B cell (primary cell): ENCODE data around the gene EID1.

Source experiments
- EZH2 ChIP-seq: IDR thresholded peaks from 2 replicates; pipeline ENCODE4 v1.6.1; 2012; ENCODE audit warnings: borderline replicate concordance, low read depth, mild to moderate bottlenecking, moderate library complexity, low read length; ENCODE audit not compliant: insufficient read depth, poor library complexity, severe bottlenecking
- TF ChIP-seq, protein P1 (sequence below): fragments of 200-600 bp; IDR thresholded peaks from one replicate; pipeline ENCODE4 v1.8.0; 2022; ENCODE audit warnings: antibody characterized with exemption, mild to moderate bottlenecking

DNA sequence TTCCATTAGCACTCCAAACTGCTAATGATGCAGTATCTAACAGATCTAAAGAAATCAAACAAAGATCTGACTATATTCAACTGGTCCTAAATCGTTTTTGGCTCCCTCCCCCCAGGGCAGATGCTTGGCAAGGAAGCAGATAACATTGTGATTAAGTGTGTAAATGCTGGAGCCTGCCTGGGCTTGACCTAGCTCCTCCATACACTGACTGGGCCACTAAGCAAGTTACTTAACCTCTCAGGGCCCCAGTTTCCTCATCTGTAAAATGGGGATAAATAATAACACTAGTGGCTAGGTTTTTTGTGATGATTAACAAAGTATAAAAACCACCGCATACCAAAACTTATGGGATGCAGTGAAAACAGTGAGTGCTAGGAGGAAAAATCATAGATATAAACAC lies 9.2 kb downstream of the EID1 start:
- TF ChIP-seq, protein P1, sequence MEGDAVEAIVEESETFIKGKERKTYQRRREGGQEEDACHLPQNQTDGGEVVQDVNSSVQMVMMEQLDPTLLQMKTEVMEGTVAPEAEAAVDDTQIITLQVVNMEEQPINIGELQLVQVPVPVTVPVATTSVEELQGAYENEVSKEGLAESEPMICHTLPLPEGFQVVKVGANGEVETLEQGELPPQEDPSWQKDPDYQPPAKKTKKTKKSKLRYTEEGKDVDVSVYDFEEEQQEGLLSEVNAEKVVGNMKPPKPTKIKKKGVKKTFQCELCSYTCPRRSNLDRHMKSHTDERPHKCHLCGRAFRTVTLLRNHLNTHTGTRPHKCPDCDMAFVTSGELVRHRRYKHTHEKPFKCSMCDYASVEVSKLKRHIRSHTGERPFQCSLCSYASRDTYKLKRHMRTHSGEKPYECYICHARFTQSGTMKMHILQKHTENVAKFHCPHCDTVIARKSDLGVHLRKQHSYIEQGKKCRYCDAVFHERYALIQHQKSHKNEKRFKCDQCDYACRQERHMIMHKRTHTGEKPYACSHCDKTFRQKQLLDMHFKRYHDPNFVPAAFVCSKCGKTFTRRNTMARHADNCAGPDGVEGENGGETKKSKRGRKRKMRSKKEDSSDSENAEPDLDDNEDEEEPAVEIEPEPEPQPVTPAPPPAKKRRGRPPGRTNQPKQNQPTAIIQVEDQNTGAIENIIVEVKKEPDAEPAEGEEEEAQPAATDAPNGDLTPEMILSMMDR = no peak
- TF ChIP-seq EZH2 = no peak
